HG02678 (cell line): ENCODE measurements around the gene LYZL6.

Source experiments
- ATAC-seq: cut with Tn5 transposase; IDR thresholded peaks from one replicate; pipeline ENCODE4 v1.9.1; 2021; ENCODE audit warnings: mild to moderate bottlenecking, moderate library complexity; ENCODE audit not compliant: unreplicated experiment

Gene LYZL6, protein sequence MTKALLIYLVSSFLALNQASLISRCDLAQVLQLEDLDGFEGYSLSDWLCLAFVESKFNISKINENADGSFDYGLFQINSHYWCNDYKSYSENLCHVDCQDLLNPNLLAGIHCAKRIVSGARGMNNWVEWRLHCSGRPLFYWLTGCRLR

DNA sequence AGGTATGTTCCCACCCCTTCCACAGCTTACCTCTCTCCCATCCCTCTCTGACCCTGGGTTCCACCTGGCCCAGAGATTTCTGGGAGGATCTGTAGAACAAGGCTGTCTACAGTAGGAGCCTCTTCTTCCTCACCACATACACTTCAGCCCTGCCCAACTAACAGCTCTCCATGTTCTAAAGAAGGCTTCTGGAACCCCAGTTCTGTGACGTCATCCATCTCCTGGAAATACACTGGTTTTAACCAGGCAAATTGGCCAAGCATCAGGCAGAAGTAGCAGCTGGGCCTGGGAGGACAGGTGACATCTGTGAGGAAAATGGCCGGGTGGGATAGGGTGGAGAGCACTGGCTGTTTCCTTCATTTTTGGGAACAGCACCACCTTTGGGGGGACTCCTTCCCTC is at the start of gene LYZL6:
TSS of gene LYZL6 (minus strand) at position 177 of the 400 bp plus-strand sequence. CDS start 4,357 bp downstream, outside the sequence.
- no peak for ATAC-seq

DNA sequence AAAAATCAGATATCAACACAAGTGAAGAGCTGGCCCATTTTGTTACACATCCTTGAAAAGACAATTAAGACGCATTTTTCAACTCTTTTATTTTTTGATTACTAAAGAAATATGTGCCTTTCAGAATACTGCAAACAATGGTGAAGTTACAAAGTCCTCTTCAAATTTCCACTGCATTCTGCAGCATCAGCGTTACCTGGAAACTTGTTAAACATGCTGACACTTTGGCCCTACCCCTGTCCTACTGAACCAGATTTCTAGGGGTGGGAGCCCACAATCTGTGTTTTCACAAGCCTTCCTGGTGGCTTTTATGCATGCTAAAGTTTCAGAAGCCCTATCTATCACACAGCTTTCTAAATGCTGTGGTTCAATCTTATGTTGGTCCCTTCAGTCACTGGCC is 47.6 kb upstream of the LYZL6 start:
- no peak for ATAC-seq

DNA sequence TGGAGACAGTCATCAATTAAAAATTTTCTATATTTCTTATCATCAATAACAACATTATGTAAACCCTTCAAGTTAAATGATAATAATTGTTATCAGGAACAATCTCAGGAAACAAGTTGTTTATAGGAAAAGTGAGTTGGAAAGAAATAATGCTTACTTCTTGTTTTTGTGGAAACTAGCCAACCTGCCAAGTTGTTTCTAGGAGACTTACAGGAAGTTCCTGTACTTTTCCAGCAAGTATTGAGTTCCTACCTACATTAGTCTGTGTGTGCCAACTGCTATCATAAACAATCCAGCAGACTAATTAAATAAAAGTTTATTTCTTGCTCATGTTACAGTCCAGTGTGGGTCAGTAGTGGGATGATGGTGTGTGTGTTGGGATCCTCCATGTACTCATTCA is 44.7 kb upstream of the LYZL6 start:
- no peak for ATAC-seq

DNA sequence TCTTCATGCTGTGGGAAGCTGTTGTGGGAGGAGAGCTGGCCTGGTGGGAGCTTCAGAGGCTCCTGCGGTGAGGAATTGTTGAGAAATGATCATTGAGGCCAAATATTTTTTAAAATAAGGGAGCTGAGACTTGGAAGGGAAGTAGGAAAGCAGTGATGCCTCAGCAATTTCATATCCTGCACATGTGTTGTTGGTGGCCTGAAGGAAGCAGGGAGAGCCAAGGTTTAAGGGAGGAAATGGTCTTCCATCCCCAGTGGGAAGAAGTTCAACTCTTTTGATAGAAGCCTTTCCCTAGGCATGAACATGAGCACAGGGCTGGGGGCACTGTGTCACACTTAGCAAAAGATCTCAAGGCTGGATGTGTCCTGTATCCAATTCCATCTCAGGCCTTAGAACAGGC is 43.1 kb upstream of the LYZL6 start, which contains the start of gene CCL14:
TSS of gene CCL14 (minus strand) at position 87 of the 400 bp plus-strand sequence. CDS start at position 7, 80 bp downstream.
- no peak for ATAC-seq

DNA sequence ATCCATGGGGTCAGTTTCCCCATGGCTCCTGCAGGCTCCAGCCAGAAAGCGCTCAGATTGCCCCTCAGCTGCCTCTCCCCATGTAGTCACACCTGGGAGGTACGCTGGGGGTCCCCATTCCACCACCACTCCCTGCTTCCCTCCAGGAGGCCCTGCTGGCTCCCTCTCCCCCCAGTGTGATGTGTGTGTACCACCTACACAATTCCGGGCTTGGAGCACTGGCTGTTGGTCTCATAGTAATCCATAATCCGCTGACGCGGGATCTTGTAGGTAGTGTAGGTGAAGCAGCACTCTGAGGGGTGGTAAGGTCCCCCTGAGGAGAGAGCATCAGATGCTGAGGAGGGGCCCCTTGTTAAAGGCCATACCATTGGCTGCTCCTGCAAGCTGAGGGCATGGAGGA is 40.6 kb upstream of the LYZL6 start:
- no peak for ATAC-seq

DNA sequence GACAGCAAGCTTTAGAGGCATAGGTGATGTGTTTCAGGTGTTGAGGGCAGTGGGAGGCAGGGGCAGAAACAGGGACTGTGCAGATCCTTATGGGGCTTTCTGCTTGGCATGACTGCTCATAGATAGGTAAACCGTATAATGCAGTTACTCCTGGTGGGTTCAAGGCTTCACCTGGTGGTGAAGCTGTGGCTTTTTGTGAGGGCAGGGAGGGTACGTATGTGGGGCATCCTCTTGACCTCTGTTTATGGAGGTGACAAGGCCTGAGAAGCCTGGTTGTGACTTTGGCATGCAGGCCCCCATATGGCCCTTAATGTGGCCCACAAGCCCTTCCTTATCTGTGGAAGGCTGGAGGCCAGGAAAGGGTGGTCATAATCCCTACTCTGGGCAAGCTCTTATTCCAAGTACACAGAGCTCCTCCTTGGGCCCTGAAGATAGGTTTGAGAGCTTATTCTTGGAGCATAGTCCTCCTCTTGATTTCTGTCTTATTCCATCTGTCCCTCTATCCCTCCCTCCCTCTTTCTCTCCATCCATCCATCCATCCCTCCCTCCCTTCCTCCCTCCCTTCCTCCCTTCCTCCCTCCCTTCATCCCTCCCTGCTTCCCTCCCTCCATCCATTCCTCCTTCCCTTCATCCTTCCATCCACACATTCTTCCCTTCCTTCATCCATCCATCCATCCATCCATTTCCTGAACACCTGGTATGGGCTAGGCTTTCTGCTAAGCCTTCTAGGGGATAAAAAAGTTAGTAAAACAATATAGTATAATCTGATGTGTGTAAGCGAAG is 39.1 kb upstream of the LYZL6 start:
- ATAC-seq = no peak

DNA sequence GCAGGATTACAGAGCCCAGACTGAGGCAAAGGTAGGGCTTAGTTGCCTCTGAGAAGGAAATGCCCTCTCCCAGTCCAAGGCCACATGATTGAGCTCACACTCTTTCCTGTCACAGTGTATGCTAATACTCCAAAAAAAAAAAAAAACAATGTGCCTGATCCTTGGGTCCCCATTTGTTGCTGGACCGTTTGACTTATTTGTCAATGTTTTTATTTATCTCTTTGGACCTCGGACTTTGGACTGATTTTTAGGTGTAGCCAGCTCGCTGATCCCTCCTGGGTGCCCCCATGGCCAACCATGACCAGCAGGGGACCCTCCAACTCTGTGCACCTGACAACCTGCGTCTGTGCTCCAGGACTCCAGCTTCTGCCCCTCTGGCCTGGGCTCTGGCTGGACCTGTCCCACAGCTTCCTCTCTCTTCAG is 38.4 kb upstream of the LYZL6 start:
- no peak for ATAC-seq

DNA sequence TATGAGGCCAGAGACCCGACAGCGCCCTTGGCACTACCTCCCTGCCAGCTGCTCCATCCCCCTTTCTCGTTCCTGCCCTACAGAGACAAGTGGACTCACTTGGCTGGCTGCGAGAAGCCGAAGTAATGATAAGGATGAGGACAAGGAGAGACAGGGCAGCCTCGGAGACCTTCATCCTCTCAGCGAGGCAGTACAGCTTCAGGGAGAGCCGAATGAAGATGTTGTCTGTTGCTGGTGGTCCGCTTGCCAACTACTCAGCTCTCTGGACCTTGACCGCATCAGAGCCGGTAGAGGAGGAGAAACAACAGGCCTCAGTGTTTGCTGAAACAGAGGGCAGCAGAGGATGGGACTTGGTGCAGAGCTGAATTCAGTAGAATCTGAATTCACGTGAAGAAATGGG is 37.7 kb upstream of the LYZL6 start, which contains the start of gene CCL16:
TSS of gene CCL16 (minus strand) at position 252 of the 400 bp plus-strand sequence. CDS start at position 175, 77 bp downstream.
- no peak for ATAC-seq

DNA sequence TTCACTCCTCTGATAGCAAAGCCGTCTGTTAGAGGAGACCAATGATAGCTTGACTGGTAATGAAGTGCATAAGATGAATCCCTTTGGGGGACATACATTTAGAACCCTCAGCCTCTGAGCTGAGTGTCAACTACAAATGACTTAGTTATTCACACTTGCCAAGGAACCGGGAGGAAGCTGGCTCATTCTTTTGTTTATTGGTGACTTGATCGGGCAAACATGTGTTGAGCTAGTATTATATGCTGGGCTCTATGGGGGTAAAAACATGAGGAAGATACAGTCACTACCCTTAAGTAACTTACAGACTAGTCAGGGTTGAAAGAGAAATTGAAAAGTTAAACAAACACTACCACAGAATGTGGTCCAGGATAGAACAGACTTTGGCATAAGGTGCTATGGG is 34.8 kb upstream of the LYZL6 start:
- no peak for ATAC-seq

DNA sequence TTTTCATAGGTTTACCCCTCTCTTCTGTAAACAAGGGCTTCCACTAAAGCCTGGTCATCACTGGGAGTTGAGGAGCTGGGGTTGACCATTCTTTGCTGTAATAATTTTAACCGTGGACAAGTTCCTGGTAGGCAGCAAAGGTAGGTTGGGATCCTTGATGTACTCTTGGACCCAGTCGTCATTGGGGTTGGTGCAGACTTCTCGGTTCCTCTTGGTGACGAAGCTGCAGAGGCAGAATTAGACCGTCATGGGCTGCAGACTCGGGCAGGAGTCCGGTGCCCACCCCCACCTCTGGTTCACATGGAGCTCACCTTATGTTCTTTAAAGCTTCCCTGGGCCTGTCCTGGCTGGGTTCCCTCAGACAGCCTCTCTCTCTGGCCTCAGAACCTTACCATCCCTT is 34.0 kb upstream of the LYZL6 start:
- no peak for ATAC-seq

DNA sequence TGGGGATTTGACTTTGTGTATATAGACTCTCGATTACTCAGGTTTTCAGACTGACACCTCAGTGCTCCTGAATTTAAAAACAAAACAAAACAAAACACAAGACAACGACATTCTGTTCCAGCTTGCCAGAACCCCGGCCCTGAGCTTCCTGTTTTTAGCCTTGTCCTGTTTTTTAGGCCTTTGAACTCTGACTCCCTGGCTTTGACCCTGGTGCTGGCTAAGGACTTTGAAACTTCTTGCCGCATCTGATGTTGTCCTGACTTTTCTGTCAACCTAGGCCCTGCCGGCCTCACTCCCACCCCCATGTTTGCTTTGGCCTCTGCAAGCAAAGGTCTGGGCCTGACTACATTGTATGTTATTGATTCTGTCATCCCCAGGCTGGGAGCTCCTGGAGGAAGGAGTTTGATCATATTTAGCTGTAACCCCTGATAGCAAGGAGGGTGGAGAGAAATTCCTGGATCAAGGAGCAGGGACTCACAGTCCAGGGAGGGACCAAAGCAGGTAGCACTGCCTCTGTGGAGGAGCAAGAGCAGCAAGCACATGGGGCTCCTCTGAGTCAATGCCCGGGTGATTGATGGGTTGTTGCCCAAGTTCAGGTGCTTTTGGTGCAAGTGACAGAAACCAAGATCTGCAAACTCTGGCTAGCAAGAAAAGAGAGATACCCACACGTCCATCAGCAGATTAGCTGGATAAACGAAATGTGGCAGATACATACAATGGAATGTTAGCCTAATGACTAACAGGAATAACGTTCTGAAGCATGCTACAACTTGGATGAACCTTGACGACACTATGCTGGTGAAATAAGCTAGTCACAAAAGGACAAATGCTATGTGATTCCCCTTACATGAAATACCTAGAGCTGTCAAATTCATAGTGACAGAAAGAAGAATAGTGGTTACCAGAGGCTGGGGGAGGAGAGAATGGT is 30.1 kb upstream of the LYZL6 start:
- no peak for ATAC-seq

DNA sequence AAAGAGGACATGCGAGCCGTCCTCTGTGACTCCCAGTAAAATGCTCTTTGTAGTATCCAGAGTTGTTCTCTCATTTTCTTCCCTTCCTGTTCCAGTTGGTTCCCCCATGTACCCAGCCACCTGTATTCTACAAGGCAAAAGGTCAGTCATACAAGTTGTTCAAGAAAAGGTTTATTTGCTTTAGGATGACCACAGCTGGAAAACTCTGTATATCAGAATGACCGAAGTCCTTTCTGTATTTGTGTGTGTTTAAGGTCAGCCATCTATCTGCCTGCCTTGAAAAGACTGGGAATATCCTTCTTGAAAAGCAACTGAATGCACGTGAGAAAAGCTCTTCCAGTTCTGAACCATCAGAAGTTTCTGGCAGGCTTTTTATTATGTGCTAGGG is 29.4 kb upstream of the LYZL6 start:
- no peak for ATAC-seq

DNA sequence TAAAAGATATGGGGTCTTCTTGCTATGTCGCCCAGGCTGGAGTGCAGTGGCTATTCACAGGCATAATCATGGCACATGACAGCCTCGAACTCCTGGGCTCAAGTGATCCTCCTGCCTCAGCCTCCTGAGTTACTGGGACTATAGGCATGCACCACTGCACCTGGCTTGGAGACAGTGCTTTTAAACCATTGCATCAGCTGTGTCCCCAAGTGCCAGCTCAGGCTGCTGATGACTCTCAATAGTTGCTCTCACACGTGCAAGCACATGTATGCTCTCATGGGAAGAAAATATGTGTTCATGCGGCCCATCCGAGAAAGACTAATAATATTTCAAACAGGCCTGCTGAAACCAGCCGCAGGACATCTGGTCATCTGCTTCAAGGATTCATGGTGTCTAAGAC is 29.0 kb upstream of the LYZL6 start:
- no peak for ATAC-seq

DNA sequence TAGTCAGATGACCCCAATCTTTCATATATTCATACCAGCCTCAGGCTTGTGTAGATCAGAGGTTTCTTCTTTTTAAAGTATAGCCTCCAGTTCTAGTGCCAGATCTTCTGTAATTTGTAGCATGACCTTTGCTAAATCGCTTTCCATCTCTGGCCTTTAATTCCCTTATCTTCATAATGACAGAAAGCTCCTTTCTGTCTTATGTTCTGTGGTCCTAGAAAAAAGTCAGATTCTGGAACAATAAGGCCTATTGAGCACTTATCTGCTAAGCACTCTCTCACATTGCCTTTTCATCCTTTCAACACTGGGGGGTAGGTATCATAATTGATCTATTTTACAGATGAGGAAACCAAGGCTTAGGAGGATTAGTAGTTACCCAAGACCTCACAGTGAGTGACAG is 28.6 kb upstream of the LYZL6 start:
- no peak for ATAC-seq

DNA sequence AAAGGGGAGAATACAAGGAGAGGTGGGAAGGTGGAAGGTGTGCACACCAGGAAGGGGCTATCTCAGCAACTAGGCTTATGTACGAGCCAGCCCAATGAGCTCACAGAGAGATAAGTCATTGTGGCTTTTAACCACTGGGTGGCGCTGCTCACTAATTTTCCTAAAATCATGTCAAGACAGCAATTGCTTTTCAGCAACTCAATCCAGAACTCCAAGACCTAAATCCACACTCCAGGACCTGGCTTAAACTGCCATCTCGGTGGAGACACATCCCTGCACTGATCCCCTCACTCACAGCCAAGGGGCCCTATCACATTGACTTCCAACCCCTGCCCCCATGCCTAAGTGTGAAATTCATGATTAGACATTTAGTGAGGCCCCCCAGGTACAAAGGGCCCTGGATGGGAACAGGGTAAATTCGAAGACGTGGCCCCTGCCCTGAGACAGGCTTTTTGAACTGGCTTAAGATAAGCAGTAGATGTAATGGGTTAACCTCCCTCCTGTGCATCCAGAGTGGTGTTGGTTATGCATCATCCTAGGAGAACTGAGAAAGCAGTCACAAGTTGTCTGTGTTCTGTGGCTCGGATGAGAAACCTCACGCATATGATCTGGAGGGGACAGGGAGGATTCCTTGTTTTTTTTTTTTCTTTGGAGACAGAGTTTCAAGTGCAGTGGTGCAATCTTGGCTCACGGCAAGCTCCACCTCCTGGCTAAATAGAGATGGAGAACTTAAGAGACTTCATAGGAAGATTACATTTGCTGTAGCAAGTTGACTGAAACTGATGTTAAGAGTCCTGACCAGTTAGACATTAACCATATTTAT is 26.3 kb upstream of the LYZL6 start:
- ATAC-seq = no peak

DNA sequence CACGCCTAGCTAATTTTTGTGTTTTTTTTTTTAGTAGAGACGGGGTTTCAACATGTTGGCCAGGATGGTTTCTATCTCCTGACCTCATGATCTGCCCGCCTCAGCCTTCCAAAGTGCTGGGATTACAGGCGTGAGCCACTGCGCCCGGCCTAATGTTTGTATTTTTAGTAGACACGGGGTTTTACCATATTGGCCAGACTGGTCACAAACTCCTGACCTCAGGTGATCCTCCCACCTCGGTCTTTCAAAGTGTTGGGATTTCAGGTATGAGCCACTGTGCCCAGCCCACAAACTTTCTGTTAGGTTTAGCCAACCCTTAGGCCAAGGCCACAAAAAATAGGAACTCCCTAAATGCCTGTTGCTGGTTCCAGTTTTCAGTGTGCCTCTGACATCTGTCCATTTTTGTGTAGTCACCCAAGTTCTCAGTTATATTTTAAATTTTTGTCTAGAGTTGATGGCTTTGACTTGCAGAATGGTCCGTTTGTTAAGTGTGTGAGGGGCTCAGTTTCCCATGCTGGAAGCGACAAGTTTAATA is 25.1 kb upstream of the LYZL6 start:
- no peak for ATAC-seq

DNA sequence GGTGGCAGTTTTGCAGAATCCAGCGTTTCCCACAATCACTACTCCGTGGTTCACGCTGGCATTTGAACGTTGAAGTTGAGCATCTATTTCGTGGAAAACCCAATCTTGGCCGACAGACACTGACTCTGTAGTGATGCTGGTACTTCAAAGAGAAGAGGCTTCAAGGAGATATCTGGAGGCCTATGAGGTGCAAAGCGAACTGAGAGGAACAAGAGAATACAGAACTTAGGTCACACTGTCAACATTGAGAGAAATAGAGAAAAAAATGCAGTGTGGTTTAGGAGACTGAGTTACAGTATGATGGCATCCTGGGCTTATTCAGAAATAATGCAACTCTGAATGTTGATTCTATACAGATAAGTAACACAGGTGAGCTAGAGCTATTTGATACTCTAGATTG is 21.8 kb upstream of the LYZL6 start:
- no peak for ATAC-seq

DNA sequence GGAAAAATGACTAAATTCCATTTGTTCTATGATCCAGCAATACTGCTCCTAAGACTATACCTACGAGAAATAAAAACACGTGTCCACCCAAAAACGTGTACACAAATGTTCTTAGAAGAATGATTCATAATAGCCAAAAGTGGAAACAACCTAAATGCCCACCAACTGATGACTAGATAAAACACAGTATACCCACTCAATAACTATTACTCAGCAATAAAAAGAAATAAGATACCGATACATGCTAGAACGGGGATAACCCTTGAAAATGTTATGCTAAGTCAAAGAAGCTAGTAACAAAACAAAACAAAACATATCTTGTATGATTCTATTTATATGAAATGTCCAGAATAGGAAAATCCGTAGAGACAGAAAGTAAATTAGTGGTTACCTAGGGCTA is 20.1 kb upstream of the LYZL6 start:
- ATAC-seq = no peak

DNA sequence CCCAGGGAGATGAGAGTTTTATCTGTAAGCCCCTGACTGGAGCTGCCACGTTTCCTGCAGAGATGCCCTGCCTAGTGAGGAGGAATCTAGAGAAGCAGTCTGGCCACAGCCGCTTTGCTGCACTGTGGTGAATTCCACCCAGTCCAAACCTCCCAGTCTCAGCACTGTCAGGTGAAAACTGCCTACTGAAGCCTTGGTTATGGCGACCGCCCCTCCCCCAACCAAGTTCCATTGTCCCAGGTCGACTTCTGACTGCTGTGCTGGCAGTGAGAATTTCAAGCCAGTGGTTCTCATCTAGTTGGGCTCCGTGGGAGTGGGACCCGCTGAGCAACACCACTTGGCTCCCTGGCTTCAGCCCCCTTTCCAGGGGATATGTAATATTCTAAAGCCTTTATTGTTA is 10.2 kb upstream of the LYZL6 start:
- no peak for ATAC-seq

DNA sequence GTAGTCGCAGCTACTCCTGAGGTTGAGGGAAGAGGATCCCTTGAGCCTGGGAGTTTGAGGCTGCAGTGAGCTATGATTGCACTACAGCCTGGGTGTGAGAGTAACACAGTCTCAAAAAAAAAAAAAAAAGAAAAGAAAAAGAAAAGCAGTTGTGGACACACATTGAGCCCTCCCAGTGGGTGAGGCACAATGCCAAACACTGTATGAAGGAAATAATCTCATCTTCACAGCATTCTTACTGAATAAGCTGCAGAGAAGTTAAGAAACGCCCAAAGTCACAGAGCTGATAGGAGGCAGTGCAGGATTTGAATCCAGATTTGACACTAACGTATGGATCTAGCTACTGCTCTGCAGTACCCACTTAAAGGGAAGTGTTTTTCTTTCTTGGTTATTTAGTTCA is 5.9 kb upstream of the LYZL6 start:
- no peak for ATAC-seq
